HuH-7.5 (cell line): Measurements from ENCODE around the gene RSPH6A.
"Not testable (repeated sequence)": the region's sequence is repeated elsewhere in the genome, so short reads cannot be mapped to it uniquely, and the experiment has no call there.

Experiments used
- DNase-seq: peaks from one replicate; pipeline ENCODE4 v3.0.0; 2011; ENCODE audit warnings: low spot score

Gene RSPH6A

GRCh38 chr19:45764945-45765701, 50.0 kb downstream of the RSPH6A start:
- DNase-seq = no peak

DNA sequence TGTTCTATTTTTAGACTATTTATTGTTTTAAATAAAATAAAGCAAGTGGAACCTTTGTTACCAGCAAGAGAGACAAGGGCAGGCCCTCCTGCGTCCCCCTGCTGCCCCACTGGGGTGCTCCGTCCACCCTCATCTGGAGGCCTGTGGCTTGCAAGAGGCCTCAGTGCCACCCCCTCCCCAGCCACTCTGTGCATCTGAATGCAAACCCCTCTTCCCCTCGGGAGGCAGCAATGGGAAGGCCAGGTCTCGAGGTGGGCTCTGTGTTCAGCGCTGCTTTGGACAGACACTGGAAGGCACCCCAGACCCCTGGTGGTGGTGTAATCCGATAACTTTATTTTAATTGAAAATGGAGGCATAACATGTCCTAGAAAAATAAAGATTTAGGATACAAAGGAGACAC, 50.6 kb downstream of the RSPH6A start:
- no peak for DNase-seq

DNA sequence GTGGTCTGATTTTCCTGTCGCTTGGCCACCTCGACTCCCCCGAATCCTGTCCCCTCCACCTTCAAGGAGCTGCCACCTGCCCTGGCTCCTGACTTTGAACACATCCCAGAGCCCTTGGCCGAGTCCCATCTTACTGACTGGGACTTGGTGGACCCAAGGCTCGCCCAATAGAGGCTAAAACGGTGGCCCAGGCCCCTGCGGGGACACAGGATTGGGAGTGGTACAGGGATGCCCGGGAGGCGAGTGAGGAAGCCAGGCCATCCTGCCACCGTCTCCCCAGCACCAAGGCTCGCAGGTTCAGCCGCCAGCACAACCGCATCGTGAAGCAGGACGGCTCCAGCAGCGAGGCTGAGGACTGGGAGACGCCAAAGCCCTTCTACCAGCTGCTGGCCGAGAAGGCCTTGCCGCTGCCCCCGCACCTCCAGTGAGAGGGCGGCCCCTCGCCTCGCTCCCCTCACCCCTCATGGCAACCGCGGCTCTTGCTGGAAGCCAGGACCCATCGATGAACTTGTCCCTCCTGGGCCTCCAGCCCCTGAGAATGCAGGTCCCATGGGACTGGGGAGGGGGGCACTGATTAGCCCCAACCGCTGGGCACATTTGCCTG, 51.3 kb downstream of the RSPH6A start:
- DNase-seq = no peak

DNA sequence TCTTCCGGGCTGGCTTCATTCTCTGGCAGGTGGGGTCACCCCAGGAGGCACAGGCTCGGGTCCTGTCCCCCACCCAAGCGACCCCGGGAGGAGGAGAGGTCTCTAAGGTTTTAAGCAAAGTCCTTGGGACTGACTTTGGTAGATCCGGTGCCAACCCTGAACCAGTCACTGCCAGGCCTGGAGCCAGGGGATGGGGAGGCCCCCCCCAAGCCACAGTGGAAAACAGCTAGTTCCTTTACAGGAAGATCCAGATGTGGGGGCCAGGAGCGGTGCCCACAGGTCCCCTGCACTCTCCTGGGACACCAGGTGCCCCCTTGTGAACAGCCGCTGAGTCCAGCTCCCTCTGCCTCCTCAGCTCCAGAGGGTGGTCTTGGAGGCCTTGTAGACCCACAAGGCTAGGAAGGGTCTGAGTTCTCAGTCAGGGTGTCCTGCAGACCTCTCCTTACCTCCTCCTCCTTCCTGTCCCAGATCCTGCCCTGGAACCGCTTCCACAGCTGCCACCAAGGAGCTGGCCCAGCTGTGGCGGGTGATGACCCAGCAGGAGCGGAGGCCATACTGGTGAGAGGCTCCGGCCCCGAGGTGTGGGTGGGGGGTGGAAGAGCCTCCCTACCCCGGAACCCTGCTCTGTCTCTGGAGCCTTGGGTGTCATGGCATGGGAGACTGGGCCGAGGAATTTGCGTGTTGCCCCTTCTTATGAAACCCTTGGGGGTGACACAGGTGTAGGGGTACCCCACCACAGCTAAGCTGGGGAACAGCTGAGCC, 52.1 kb downstream of the RSPH6A start:
- no peak for DNase-seq

- DNase-seq = no peak
Observed at GRCh38 chr19:45761714-45762113, 53.4 kb downstream of the RSPH6A start.

GRCh38 chr19:45758921-45759320, 56.2 kb downstream of the RSPH6A start:
- DNase-seq = no peak

- no peak for DNase-seq
Observed at GRCh38 chr19:45757695-45758094, 57.4 kb downstream of the RSPH6A start.

DNA sequence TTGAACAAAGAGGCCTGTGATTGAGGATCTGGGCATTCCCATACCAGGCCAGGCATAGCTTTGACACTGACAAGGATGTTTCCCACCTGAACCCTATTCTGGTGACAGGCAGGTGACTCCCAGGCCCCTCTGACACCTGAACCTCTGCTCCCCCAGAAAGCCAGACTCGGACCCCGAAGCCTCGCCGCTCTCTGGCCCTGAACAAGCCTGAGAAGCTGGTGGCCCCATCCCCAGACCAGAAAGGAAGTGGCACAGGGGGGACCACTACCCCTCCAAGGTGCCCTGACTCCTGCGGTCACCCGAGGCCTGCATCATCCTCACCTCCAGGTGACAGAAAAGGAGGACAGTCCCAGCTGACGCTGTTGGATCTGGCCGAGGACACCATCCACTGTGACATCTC, 60.8 kb downstream of the RSPH6A start:
- DNase-seq = no peak

GRCh38 chr19:45753548-45753947, 61.6 kb downstream of the RSPH6A start:
- DNase-seq = no peak

- DNase-seq = no peak
Observed at GRCh38 chr19:45752639-45753038, 62.5 kb downstream of the RSPH6A start.

DNA sequence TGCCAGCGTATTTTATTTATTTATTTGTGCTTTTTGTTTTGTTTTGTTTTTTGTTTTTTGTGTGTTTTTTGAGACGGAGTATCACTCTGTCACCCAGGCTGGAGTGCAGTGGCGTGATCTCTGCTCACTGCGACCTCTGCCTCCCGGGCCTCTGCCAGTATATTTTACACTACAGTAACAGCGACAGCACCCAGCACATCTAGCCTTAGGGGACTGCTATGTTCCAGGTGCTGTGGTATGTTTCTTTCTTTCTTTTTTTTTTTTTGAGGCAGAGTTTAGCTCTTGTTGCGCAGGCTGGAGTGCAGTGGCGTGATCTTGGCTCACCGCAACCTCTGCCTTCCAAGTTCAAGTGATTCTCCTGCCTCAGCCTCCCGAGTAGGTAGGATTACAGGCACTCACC, 63.6 kb downstream of the RSPH6A start:
- DNase-seq = not testable (repeated sequence)

DNA sequence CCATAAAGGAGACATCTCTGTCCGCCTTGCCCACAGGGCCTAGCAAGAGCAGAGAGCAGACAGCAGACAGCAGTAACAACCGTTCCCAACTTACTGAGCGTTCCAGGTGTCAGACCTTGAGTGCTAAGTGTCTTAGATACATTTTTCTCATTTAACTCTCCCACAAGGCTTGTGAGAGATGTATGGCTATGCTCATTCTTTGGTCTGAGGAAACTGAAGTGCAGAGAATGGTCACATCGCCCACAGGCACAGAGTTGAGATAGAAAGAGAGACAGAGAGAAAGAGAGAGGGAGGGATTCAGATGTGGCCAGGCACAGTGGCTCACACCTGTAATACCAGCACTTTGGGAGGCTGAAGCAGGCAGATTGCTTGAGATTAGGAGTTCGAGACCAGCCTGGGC, 67.6 kb downstream of the RSPH6A start:
- DNase-seq = no peak

GRCh38 chr19:45746866-45747265, 68.2 kb downstream of the RSPH6A start:
- no peak for DNase-seq
